ENCODE measurements around the gene CACNB3.

Gene CACNB3

GRCh38 chr12:48788854-48789775 is 29.2 kb upstream of the CACNB3 start, which contains the start of gene ADCY6:
Gene ADCY6, minus strand, starts transcription at chr12:48789089. Its CDS starts 5,655 bp downstream, at chr12:48783434.
- DNase-seq (ENCODE audit: low spot score), result no peak

GRCh38 chr12:48789858-48790326 is 28.4 kb upstream of the CACNB3 start:
- no peak for DNase-seq (ENCODE audit: low spot score)

- DNase-seq (ENCODE audit: low spot score), result no peak
These were observed 24.6 kb upstream of the CACNB3 start for GRCh38 chr12:48793696-48794095.

- DNase-seq (ENCODE audit: low spot score), result no peak
These were observed 23.4 kb upstream of the CACNB3 start for GRCh38 chr12:48794870-48795269.

- DNase-seq (ENCODE audit: low spot score), result peak; percentile 46
These were observed 22.5 kb upstream of the CACNB3 start for GRCh38 chr12:48795550-48796455.

- DNase-seq (ENCODE audit: low spot score), result no peak
These were observed 21.3 kb upstream of the CACNB3 start for GRCh38 chr12:48796976-48797375.

GRCh38 chr12:48800457-48800856 is 17.8 kb upstream of the CACNB3 start:
- DNase-seq (ENCODE audit: low spot score), result no peak

- no peak for DNase-seq (ENCODE audit: low spot score)
These were observed 17.3 kb upstream of the CACNB3 start for GRCh38 chr12:48800971-48801370.

GRCh38 chr12:48803675-48804074 is 14.6 kb upstream of the CACNB3 start:
- no peak for DNase-seq (ENCODE audit: low spot score)

GRCh38 chr12:48807981-48808380 is 10.3 kb upstream of the CACNB3 start:
- no peak for DNase-seq (ENCODE audit: low spot score)

GRCh38 chr12:48810903-48811431 is 7.3 kb upstream of the CACNB3 start:
- DNase-seq (ENCODE audit: low spot score), result no peak

- DNase-seq (ENCODE audit: low spot score), result no peak
These were observed 6.7 kb upstream of the CACNB3 start for GRCh38 chr12:48811437-48812090.

- no peak for DNase-seq (ENCODE audit: low spot score)
These were observed 5.9 kb upstream of the CACNB3 start for GRCh38 chr12:48812389-48812788.

- no peak for DNase-seq (ENCODE audit: low spot score)
These were observed 4.6 kb upstream of the CACNB3 start for GRCh38 chr12:48813465-48814261.

- DNase-seq (ENCODE audit: low spot score), result peak; percentile 72
These were observed 3.8 kb upstream of the CACNB3 start for GRCh38 chr12:48814262-48815125.

GRCh38 chr12:48815126-48816110 is 2.9 kb upstream of the CACNB3 start:
- DNase-seq (ENCODE audit: low spot score), result no peak

- DNase-seq (ENCODE audit: low spot score), result no peak
These were observed 2.0 kb upstream of the CACNB3 start for GRCh38 chr12:48816143-48816854.
